Measurements from ENCODE around the gene CAMSAP1.

CAMSAP1 gene

DNA sequence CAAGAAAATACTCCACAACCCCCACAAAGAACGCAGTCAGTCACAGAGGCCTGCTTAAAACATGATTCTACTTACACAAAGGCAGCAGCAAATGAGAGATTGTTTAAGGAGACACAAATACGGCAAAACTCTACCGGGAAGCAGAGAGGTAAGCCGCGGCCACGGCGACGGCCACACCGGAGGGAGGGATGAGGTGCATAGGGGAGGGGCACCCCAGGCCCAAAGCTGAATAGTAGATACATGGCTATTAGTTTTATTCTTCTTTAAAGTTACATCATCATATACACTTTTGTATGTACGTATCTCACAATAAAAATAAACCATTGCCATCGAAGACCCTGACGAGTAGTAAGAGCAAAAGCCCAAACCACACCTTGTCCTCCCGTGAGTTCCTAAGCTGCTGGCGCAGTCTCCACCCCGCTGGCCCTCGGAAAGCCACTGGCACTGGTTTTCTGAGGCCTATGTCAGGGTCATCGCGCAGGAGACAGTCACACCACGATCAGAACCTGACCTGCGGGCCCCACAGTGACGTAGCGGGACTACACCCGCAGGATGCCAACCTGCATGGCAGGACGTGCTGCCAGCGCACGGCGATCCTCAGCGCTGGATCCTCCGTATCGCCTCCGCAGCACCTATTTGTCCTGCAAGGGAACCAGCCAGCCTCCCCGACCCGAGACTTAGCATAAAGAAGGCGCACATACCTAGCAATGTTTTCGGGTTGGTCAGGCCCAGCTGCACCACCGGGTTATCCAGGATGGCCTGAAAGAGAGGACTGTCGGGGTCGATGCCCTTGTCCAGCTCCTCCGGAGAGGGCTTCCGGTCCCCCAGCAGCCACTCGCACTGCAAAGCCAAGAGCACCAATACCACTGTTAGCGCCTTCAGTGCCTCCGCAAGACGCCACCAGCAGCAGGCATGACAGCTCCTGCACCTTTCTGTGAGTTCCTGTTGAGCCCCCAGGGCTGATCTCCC, 30.5 kb upstream of the CAMSAP1 start:
- no peak for DNase-seq

DNA sequence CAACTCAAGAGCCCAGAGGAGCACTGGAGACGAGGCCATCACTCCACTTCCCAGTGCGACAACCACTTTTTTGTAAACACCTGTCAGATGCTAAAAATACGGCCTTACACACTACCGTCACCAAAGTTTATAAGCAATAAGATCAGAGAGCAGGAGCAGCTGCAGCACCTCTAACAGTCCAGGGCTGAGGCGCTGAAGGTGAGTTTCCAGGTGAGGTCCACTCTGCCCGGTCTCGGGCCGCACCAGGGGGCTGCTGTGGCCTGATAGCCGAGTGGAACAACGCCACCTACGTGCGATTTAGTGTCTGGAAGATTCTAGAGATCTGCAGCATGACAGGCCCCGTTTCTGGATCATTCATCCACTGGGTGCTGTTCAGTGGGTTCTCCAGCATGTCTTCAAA, 25.8 kb upstream of the CAMSAP1 start:
- DNase-seq: no peak

- DNase-seq: no peak
These were observed 25.3 kb upstream of the CAMSAP1 start for GRCh38 chr9:135932656-135933055.

DNA sequence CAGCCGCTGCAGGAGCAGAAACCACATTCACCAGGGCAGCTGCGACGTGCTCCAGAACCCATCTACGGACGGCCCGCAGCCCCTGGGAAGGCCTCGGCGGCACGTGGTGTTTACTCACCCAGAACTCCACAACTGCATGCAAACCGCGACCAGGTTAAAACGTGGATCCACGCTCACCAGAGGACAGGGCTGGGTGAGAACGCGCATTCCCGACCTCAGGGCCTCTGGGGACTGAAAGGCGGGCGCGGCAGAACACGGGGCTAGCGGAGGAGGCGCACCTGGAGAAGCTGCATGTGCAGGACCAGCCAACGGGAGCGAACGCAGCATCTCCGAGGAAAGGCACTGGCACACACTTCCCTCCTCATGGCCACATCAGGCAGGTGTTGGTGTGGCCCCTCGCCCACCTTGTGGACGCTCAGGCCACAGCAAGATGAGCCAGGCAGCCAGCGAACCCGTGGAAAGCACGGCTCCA, 24.0 kb upstream of the CAMSAP1 start:
- DNase-seq: no peak

- no peak for DNase-seq
These were observed 23.4 kb upstream of the CAMSAP1 start for GRCh38 chr9:135930446-135931345.

DNA sequence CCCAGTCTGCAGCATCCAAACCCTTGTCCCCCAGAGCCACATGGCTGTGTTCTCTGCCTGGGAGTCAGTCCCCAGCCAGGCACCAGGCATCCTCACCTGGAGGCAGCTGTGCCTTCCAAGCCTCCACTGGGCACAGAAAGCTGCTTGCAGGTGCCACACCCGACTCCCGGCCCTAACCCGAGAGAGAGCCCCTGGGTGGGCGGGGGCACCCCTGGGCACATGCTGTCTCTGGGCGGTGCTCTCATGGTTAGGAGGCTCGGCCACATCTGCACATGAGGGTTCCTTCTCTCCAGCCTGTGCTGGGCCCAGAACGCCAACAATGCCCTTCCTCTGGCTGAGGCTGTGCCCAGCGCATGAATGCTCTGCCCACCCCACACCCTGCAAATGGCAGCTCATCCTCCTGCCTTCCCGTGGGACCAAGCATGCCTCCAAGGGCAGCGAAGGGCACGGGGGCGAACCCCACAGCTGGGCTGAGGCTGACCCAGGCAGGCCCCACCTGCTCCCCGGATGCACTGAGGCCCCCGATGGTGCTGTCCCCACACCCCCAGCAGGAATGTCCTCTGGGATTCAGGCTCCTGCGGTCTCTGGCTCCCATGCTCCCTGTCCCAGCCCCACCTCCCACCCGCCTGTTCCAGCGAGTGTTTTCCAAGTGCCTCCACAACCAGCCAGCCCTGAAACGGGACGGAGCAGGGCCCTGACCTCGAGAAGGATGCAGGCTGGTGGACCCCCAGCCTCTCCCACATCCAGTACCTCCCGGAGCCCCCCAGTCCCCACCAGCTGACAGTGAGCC, 22.5 kb upstream of the CAMSAP1 start:
- DNase-seq: no peak

- DNase-seq: no peak
These were observed 21.6 kb upstream of the CAMSAP1 start for GRCh38 chr9:135928731-135929655.

DNA sequence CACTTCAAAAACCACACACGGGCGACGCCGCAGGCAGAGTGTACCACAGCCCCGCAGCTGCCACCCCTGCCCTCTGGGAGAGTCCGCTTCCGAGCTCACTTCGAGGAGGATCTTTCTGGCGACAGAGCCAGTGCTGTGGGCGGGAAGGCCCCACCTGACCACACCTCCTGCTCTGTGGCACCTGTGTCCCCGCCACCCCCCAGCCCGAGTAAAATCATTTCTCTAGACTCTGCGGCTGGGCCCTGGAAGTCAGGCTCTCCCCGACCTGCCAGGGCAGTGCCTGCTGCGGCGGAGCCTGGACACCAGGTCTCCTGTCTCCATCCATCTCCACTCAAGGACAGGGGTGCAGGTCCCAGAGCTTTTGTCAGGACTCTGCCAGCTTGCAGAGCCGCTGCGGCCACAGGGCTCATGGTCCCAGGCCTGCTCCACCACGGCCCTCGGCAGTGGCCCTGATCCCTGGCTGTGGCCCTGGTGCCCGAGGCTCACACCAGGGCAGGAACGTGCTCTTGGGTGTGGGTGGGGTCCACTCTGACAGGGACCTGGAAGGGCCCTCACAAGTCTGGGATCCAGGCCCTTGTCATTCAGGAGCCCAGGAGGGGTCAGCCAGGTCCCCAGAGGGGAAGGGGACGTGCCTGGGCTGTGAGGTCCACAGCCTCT, 20.9 kb upstream of the CAMSAP1 start:
- no peak for DNase-seq

GRCh38 chr9:135927195-135928013, 20.1 kb upstream of the CAMSAP1 start:
- DNase-seq: no peak

- DNase-seq: no peak
These were observed 19.3 kb upstream of the CAMSAP1 start for GRCh38 chr9:135926402-135927194.

DNA sequence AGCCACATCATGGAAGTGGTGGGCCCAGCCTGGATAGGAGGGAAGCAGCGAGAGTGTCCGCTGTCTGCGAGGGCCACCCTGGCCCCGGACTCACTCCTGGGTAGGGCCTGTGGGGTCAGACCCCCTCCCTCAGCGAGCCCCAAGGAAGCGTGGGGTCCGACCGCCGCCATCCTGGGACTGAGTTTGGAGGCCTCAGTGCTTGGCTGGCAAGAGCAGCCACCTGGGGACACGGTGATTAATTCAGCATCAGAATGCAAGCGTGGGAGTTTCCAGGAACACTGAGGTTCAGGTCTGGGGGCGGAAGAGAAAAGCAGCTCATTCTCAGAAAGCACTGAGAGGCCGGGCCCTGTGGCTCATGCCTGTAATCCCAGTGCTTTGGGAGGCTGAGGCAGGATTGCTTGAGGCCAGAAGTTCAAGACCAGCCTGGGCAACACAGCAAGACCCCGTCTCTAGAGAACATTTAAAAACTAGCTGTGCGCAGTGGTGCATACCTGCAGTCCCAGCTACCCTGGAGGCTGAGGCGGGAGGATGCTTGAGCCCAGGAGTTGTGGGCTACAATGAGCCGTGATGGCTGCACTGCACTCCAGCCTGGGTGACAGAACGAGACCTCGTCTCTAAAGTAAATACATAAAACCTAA, 18.3 kb upstream of the CAMSAP1 start:
- DNase-seq: no peak

DNA sequence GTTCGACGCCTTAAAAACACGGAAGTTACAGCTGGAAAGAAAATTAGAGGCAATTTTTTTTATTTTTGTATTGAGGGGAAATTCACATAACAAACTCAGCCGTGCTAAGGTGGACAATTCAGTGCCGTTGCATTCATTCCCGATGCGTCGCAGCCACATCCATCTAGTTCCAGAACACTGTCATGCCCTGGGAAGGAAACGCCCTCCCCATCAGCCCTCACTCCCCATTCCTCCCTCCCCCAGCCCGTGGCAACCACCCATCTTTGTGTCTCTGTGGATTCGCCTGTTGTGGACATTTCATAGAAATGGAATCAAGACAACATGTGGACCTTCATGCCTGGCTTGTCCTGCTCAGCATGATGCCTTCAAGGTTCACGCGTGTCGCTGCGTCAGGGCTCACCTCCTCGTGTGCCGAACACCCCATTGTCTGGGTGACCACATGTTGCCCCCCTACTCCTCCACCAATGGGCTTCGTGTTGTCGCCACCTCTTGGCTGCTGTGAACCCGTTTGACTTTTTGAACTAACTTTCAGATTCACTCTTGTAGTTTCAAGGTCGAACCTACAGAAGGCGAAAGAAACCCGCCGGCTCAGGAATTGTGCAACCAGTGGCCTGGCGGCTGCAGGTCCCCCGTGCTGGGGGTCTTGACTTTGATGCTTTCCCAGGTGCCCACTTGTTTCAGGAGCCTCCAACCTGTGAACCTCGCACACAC, 17.4 kb upstream of the CAMSAP1 start:
- DNase-seq: no peak

- no peak for DNase-seq
These were observed 16.2 kb upstream of the CAMSAP1 start for GRCh38 chr9:135923508-135923907.

DNA sequence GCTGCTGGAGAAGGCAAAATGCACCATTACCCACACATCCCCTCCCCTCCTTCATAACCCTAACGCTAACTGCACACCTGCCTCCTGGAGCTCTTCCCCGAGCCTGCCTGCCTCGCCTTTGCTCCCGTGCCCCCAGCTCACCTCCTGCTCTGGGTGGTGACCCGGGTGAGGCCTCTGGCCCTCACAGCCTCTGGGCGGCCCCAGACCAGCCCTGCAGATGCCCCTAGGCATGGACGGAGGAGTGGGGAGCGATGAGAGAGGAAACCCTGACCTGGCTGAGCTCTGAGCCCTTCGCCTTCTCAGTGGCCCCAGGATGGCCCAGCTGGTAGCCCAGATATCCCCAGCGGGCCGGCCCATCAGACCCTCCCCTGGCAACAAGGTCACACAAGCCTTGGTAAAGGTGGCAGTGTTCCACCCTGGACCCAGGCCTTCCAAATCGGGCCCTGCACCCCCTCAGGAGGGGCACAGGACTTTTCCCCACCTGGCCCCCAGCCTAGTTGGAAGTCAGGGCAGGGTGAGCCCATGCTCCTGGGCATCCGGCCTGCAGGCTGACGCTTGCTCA, 14.5 kb upstream of the CAMSAP1 start:
- DNase-seq: no peak

DNA sequence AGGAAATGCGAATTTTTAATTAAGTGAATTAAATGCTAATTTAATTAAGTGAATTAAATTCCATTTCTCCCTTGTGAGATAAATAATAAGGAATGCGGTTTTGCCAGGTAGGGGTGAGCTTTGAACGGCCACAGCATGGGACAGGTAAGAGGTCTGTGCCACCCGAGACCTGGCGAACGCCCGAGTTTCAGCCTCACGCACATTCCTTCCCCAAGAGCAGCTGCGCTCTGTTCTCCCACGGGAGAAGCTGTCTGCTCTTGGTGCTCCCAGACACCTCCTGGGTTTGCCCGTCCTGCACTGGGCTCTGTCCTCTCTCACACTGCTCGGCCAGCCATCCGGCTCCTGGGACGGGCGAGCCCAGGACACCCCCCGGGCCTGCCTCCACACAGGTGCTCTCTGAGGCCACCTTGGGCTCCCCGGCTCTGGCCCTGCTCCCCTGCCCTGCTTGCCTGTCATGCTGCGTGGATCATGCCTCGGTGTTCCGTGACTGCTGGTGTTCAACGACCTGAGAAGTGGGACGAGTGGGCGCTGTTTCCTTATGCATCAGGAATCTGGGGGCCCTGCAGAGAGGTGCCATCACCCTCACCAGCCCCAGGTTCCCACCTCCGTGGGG, 13.7 kb upstream of the CAMSAP1 start:
- DNase-seq: no peak

DNA sequence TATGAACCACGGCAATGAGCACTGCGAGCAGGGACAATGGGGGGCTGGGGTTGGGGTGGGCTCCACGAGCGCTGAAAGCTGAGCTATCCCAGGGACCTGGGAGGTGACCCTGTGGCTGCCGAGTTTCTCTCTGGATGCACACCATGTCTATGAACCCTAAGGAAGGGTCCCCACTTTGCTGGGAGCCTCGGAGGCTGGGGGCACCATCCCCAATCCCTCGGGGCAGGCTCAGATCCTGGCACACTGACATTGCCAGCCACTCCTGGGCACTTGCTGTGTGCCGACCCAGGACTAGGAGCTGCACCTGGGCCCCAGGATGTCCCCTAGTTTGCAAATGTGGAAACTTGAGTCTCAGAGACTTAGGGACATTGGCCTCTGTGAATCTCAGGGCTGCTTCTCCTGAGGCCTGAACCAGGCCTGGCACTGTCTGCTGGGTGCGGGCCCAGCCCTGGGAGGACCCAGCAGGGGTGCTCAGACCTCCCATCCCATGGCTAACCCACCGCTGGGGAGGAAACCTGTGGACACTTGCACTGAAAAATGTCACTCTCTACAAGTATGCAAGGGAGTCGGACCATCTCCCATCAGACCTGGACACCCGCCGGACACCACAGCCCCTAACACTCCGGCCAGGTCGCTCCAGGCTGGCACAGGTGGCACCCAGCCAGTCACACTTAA, 13.0 kb upstream of the CAMSAP1 start:
- no peak for DNase-seq
